GM19468 (cell line): ENCODE results near the gene NSDHL.

ENCODE experiments used
- ATAC-seq: cut with Tn5 transposase; IDR thresholded peaks from one replicate; pipeline ENCODE4 v1.9.1; 2021; ENCODE audit warnings: mild to moderate bottlenecking, moderate library complexity, moderate number of reproducible peaks; ENCODE audit not compliant: unreplicated experiment; ENCODE audit errors: extremely low read depth

NSDHL gene

GRCh38 chrX:152843852-152844251 is 13.0 kb downstream of the NSDHL start:
- ATAC-seq, result no peak

- ATAC-seq, result no peak
Measured at GRCh38 chrX:152844256-152844655, 13.4 kb downstream of the NSDHL start.

- ATAC-seq, result no peak
Measured at GRCh38 chrX:152845618-152846240, 14.9 kb downstream of the NSDHL start.

GRCh38 chrX:152847281-152847680 is 16.4 kb downstream of the NSDHL start:
- ATAC-seq, result no peak

GRCh38 chrX:152850465-152850864 is 19.6 kb downstream of the NSDHL start:
- no peak for ATAC-seq

GRCh38 chrX:152853986-152854385 is 23.1 kb downstream of the NSDHL start:
- no peak for ATAC-seq

DNA sequence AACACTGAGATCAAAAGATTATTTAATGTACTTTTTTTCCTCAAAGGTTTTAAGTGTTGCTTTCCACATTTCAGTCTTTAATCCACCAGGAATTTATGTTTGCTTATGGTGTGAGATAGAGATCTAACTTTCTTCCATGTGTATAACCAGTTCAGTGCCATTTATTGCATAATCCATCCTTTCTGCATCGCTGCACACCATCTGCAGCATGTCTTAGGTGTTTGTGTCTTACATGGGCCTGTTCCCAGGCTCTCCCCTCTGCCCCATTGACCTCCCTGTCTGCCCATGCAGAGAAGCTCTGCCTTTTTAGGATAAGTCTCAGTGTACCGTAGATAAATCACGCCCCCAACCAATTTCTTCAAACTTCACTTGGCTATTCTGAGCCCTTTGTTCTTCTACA is 30.3 kb downstream of the NSDHL start:
- no peak for ATAC-seq

DNA sequence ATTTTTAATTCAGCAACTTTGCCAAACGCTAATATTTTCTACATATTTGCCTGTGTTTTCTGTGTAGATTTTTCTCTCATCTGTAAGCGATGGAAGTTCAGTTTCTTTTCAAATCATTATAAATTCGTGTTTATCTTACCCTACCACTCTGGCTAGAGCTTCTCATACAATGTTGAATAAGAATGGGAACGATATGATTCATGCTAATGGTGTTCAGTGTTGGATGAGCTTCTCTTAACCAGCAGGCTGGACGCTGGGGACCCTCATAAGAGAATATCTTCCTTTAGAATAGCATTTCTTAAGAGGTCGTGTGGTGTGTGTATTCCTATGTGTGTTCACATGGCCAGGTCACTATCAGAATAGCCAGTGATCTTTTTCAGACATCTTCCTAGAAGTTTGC is 31.0 kb downstream of the NSDHL start:
- ATAC-seq, result no peak

GRCh38 chrX:152865232-152865920 is 34.5 kb downstream of the NSDHL start:
- ATAC-seq, result no peak

DNA sequence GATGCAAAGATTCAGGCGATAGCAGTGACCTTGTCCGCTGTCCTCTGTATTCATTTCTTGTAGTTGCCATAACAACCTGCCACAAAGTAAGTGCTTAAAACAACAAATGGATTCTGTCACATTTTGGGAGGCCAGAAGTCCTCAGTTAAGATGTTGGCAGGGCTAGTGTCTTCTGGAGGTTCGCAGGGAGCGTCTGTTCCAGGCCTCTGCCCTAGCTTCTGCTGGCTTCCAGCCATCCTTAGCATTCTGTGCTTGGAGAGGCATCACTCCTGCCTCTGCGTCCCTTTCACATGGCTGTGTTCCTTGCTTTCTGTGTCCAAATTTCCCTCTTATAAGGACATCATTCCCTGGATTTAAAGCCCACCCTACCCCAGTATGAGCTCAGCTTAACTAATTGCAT is 35.5 kb downstream of the NSDHL start:
- no peak for ATAC-seq

DNA sequence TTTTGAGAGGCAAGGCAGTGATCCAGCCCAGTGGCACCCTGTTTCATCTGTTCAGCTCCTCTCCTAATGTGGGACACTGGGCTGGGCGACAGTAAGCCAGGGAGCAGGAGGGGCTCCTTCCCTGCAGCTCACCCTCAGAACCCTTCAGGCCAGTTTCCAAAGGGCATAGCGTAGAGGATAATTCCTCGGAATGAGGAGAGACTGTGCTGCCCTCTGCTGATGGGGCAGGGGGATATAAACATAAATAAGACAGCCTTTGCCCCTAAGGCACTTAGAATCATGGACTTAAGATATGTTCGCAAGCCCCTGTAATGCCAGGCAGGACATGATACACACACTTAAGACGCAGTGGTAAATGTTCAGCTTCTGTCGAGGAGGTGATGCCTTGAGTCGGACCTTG is 39.1 kb downstream of the NSDHL start:
- no peak for ATAC-seq

GRCh38 chrX:152871260-152871659 is 40.4 kb downstream of the NSDHL start:
- ATAC-seq, result no peak

DNA sequence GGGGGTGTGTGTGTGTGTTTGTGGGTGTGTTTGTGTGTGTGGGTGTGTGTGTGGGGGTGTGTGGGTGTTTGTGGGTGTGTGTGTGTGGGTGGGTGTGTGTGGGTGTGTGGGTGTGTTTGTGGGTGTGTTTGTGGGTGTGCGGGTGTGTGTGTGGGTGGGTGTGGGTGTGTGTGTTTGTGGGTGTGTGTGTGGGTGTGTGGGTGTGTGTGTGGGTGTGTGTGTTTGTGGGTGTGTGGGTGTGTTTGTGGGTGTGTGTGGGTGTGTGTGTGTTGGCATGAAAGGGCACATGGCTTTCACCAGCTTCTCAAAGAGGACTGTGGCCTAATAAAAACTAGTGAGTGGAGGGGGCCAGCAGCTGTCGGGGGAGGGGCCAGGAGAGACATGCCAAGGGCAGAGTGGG is 41.7 kb downstream of the NSDHL start:
- no peak for ATAC-seq

GRCh38 chrX:152873361-152873760 is 42.5 kb downstream of the NSDHL start:
- no peak for ATAC-seq

GRCh38 chrX:152876931-152877840 is 46.3 kb downstream of the NSDHL start:
- no peak for ATAC-seq

DNA sequence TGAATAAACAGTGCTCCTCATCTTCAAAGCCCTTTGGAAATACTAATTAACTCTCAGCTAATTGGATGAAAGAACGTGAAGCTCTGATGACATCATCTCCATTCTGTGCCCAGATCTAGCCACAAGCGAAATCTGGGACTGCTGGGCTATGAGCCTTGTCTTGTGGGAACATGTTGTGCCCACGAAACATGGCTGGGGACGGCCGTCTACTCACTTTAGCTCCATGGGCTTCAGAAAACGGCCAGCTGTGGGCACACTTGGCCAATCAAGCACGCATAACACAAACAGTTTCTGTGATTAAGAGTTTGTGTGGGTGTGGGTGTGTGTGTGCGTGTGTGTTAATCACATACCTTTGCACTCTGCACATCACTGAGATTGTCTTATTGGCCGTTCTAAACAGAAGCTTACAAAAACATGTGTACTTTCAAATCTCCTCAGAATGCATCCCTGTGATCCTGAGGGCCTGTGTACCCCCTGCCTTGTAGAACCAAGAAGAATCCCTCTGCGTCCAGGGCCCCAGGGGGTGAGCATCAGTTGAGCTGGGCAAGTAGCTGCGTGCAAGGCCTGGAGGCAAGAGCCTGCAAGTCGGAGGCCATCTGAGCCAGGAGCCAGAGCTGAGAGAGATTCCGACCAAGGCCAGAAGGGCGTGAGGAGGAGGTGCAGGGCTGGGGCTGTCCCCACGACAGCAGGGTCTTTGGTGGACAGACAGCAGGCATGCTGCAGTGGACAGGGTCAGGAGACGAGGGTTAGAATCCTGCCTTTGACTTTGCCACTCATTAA is 48.3 kb downstream of the NSDHL start:
- ATAC-seq, result no peak

- ATAC-seq, result no peak
Measured at GRCh38 chrX:152881289-152881688, 50.4 kb downstream of the NSDHL start.

- no peak for ATAC-seq
Measured at GRCh38 chrX:152884171-152884570, 53.3 kb downstream of the NSDHL start.

DNA sequence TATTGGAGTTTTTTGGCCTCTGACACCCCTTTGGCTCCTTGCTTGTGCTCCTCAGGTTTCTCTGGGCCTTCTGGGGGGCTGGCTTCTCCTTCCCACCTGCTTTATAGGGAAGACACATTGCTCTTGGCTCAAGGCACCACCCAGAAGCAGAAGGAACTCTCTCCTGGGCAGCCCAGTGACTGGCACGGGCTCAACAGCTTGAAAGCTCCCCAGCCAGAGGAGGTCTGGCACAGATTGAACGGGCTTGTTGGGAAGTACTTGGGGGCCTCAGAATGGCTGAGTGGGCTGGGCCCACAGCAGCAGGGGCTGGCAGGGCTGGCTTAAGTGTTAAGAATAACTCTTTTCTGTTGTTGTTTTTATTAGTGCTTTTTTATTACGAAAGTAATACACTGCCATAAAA is 55.9 kb downstream of the NSDHL start:
- no peak for ATAC-seq

DNA sequence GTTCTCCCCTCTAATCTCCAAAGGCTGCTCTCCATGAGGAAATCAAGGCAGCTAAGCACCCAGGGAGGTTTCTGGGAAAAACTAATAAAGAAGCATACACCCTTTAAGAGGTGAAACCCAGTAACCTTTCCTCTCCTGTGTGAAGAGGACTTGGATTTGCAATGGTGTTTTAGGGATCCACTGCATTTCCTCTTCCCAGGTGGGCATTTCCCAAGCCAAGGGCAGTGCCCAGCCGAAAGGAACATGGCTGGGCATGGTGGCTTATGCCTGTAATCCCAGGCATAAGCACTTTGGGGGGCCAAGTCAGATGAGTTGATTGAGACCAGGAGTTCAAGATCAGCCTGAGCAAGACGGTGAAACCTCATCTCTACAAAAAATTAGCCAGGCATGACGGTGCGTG is 61.6 kb downstream of the NSDHL start:
- no peak for ATAC-seq
